Endothelial cell of umbilical vein (primary cell): Measurements from ENCODE around the gene MCF2L.

Experiments
- EZH2 ChIP-seq: IDR thresholded peaks from 2 replicates; pipeline ENCODE4 v1.6.1; 2012; ENCODE audit warnings: borderline replicate concordance, low read depth, mild to moderate bottlenecking, moderate library complexity, low read length, inconsistent platforms; ENCODE audit not compliant: severe bottlenecking
- MAX ChIP-seq: IDR thresholded peaks from 2 replicates; pipeline ENCODE4 v1.6.1; 2011; ENCODE audit not compliant: insufficient read depth, insufficient read length
- MYC ChIP-seq: IDR thresholded peaks from one replicate; pipeline ENCODE4 v1.6.1; 2011; ENCODE audit warnings: mild to moderate bottlenecking, low read depth, low read length
- POLR2A ChIP-seq: IDR thresholded peaks from 2 replicates; pipeline ENCODE4 v1.6.1; 2012; ENCODE audit warnings: low read depth, mild to moderate bottlenecking, control low read depth, low read length
- POLR2AphosphoS5 ChIP-seq: IDR thresholded peaks from 2 replicates; pipeline ENCODE4 v1.6.1; 2012; ENCODE audit warnings: low read depth, mild to moderate bottlenecking, control low read depth, low read length, moderate library complexity; ENCODE audit not compliant: insufficient read depth
- TF ChIP-seq, protein P1 (sequence below), 2 donors: IDR thresholded peaks; 1 replicate in 1 of 2; 2 replicates in 1 of 2; pipeline ENCODE4 v1.5.1; 2011; ENCODE audit warnings: low read length in 2 of 2, mild to moderate bottlenecking in 2 of 2, moderate library complexity in 2 of 2, control low read depth in 1 of 2, inconsistent platforms in 1 of 2, low read depth in 1 of 2; ENCODE audit not compliant: insufficient read depth in 1 of 2; ENCODE audit errors: extremely low read depth in 1 of 2

- TF ChIP-seq, protein P1, sequence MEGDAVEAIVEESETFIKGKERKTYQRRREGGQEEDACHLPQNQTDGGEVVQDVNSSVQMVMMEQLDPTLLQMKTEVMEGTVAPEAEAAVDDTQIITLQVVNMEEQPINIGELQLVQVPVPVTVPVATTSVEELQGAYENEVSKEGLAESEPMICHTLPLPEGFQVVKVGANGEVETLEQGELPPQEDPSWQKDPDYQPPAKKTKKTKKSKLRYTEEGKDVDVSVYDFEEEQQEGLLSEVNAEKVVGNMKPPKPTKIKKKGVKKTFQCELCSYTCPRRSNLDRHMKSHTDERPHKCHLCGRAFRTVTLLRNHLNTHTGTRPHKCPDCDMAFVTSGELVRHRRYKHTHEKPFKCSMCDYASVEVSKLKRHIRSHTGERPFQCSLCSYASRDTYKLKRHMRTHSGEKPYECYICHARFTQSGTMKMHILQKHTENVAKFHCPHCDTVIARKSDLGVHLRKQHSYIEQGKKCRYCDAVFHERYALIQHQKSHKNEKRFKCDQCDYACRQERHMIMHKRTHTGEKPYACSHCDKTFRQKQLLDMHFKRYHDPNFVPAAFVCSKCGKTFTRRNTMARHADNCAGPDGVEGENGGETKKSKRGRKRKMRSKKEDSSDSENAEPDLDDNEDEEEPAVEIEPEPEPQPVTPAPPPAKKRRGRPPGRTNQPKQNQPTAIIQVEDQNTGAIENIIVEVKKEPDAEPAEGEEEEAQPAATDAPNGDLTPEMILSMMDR (IDR thresholded peaks at IDR 0.05; ENCODE audit: extremely low read depth in 1 of 2, insufficient read depth in 1 of 2, low read depth in 1 of 2, low read length in 2 of 2) = no peak
- TF ChIP-seq POLR2AphosphoS5 (no peak), MAX (no peak), POLR2A (no peak), EZH2 (no peak), MYC (no peak)
Observed at GRCh38 chr13:112954488-112955270, 14.3 kb upstream of the MCF2L start.
